Measurements from ENCODE around the gene NHP2. TPM values are rescaled to one million over a fixed set of nuclear protein-coding genes. Genes with fewer than 3 reads are reported as not detected.

The NHP2 gene
- total and polyA plus RNA-seq, 4 donors, result 64.7 to 199 (median 132) TPM

GRCh38 chr5:178180141-178180863 is 26.6 kb upstream of the NHP2 start:
- H3K4me3 ChIP-seq, result no peak overlapping the region
- 44 to 68% methylated on average over 8 to 9 of the region's 9 CpGs for WGBS, 2 donors
- no peak for TF ChIP-seq CTCF (IDR thresholded peaks at IDR 0.05; ENCODE audit: control extremely low read depth, extremely low read depth)

GRCh38 chr5:178177569-178177968 is 23.9 kb upstream of the NHP2 start:
- ATAC-seq (ENCODE audit: insufficient read depth, low FRiP score) (no peak), DNase-seq (no peak)
- no peaks in the 10 kb centered on the region for H3K27me3 ChIP-seq (ENCODE audit: control insufficient read depth in 3 of 3, insufficient read depth in 3 of 3, low read length in 2 of 3)
- TF ChIP-seq CTCF (IDR thresholded peaks at IDR 0.05; ENCODE audit: control extremely low read depth, extremely low read depth), result no peak
- no peak overlapping the region for H3K9ac ChIP-seq (ENCODE audit: insufficient read depth in 1 of 2, low read length in 2 of 2)
- H3K9me3 ChIP-seq (ENCODE audit: control insufficient read depth in 4 of 4, insufficient read depth in 3 of 4, low read length in 3 of 4), result peaks cover 0 to 2% (median 0%) of the 10 kb centered on the region in 4 donors
- no peaks in the 10 kb centered on the region for H3K36me3 ChIP-seq (ENCODE audit: control insufficient read depth in 4 of 4, insufficient read depth in 4 of 4, low read length in 4 of 4)
- no peaks in the 10 kb centered on the region for H3K4me1 ChIP-seq (ENCODE audit: control insufficient read depth in 5 of 5, insufficient read depth in 5 of 5, low read length in 5 of 5)
- no peak overlapping the region for H3K4me3 ChIP-seq
- WGBS, 2 donors, result 81 to 88% methylated on average over 8 of the region's 8 CpGs
- H3K27ac ChIP-seq (ENCODE audit: low read depth in 1 of 2, low read length in 1 of 2), result no peak overlapping the region

More at GRCh38 chr5:178180141-178180863, 26.6 kb upstream of the NHP2 start:
- Histone ChIP-seq H3K9me3 (ENCODE audit: control insufficient read depth in 4 of 4, insufficient read depth in 3 of 4, low read length in 3 of 4) (peaks cover 0 to 2% (median 0%) of the 10 kb centered on the region in 4 donors), H3K4me1 (ENCODE audit: control insufficient read depth in 5 of 5, insufficient read depth in 5 of 5, low read length in 5 of 5) (no peaks in the 10 kb centered on the region), H3K27me3 (ENCODE audit: control insufficient read depth in 3 of 3, insufficient read depth in 3 of 3, low read length in 2 of 3) (no peaks in the 10 kb centered on the region), H3K36me3 (ENCODE audit: control insufficient read depth in 4 of 4, insufficient read depth in 4 of 4, low read length in 4 of 4) (no peaks in the 10 kb centered on the region), H3K27ac (ENCODE audit: low read depth in 1 of 2, low read length in 1 of 2) (no peak overlapping the region), H3K9ac (ENCODE audit: insufficient read depth in 1 of 2, low read length in 2 of 2) (no peak overlapping the region)
- DNase-seq (no peak), ATAC-seq (ENCODE audit: insufficient read depth, low FRiP score) (no peak)

- Histone ChIP-seq H3K4me1 (ENCODE audit: control insufficient read depth in 5 of 5, insufficient read depth in 5 of 5, low read length in 5 of 5) (no peaks in the 10 kb centered on the region), H3K27ac (ENCODE audit: low read depth in 1 of 2, low read length in 1 of 2) (no peak overlapping the region), H3K4me3 (no peak overlapping the region), H3K9me3 (ENCODE audit: control insufficient read depth in 4 of 4, insufficient read depth in 3 of 4, low read length in 3 of 4) (peaks cover 0 to 2% (median 0%) of the 10 kb centered on the region in 4 donors), H3K27me3 (ENCODE audit: control insufficient read depth in 3 of 3, insufficient read depth in 3 of 3, low read length in 2 of 3) (no peaks in the 10 kb centered on the region), H3K9ac (ENCODE audit: insufficient read depth in 1 of 2, low read length in 2 of 2) (no peak overlapping the region), H3K36me3 (ENCODE audit: control insufficient read depth in 4 of 4, insufficient read depth in 4 of 4, low read length in 4 of 4) (no peaks in the 10 kb centered on the region)
- ATAC-seq (ENCODE audit: insufficient read depth, low FRiP score), result no peak
- 35 to 58% methylated on average over 6 of the region's 6 CpGs for WGBS, 2 donors
- no peak for TF ChIP-seq CTCF (IDR thresholded peaks at IDR 0.05; ENCODE audit: control extremely low read depth, extremely low read depth)
- no peak for DNase-seq
Measured at GRCh38 chr5:178176791-178177190, 23.1 kb upstream of the NHP2 start.
